Activated gamma-delta T cell treated with anti-CD3 and anti-CD28 coated beads, Interleukin-2, amount 50 U/mL, for 16 hours (primary cell): ENCODE results near the gene SNRPB.

ENCODE experiments used
- DNase-seq: peaks from one replicate; pipeline ENCODE4 v3.0.0-alpha.2; 2020; ENCODE audit warnings: low read depth

The SNRPB gene

DNA sequence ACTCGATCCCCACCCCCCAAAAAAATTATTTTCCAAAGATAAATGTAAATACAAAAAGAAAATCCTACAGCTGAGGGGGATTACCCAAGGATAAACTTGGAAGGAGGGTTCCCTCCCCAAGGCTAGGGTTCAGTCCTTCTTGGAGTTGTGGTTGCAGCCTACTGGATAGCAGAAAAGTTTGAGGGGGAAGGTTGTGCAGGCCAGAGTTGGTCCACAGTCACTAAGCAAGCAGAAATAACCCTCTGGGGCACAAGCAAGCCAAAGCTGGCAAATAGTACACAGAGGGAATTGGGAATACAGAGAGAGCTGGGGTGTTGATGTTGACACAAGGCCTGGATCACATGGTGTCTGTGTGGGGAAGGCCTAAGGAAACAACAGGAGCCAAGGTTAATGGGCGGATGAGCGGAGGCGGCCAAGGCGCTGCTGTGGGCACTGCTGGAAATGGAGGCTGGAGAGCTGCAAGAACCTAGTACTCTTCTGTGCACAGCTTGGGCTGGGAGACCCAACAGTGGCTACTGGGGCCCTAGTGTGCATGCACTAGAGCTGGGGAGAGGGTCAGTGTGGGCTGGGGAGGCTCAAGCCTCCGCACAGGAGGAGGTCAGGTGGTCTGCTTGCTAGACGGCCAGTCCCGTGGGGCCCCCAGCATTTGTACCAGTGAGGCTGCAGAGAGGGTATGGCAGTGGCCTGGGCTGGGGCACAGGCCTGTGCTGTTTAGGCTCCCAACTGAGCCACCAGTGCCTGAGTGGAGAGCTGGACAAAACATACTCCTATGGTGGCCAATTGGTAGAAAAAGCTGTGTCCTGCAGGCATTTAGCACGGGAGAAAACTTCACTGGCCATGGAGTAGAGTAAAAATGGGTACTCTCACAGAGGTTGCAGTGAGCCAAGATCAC, 5.5 kb upstream of the SNRPB start:
- DNase-seq: no peak

DNA sequence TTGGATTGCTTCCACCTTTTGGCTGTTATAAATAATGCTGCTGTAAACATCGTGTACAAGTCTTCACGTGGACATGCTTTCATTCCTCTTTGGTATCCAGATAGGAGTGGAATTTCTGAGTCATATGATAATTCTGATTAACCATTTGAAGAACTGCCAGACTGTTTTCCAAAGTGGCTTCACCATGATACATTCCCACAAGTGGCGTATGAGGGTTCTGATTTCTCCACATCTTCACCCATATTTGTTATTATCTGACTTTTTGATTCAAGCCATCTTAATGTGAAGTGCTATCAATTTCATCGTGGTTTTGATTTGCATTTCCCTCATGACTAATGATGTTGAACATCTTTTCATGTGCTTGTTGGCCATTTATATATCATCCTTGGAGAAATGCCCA, 2.9 kb upstream of the SNRPB start:
- no peak for DNase-seq

DNA sequence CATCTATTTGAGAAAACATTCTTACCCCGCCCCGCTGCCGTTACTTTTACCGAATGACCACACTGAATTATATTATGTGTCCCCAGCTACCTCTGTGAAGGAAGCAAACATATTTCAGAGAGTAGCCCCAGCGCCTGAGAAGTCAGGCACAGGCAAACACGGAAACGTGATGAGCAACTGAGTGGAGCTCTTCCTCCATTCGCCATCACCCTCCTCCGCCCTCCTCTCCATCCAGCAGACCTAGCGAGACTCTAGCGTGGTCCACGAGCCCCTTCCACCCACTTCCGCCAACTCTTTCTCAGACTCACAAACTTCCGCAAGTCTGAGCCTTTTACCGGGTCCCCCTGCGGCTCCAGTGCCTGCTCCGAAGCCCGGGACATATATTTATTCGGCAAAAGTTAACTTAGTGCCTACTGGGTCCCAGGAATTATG, 582 bp downstream of the SNRPB start:
- peak; percentile 45 for DNase-seq

DNA sequence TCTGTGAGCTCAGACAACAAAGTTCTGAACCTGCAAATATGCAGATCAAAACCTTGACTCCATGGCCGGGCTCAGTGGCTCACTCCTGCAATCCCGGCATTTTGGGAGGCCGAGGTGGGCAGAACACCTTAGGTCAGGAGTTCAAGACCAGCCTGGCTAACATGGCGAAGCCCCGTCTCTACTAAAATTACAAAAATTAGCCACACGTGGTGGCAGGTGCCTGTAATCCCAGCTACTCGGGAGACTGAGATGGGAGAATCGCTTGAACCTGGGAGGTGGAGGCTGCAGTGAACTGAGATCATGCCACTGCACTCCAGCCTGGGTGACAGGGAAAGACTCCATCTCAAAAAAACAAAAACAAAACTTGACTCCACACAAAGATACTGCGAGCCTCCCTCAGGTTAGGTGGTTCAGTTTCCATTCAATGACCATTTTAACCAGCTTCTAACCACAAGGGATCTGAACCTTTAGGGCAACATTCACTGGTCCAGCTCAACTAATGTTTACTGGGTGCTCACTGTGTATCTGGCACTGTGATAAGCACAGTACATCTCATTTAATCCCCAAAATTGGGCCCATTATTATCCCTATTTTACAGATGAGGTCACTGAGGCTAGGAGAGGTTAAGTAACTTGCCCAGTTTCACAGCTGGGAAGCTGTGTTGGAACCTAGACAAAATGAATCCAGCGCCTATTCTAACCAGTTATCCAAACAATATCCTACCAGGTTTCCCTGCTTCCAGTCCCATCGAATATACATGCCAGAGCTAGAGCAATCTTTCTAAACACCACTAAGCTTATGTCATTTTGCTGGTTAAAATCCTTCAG, 1.8 kb downstream of the SNRPB start:
- no peak for DNase-seq

DNA sequence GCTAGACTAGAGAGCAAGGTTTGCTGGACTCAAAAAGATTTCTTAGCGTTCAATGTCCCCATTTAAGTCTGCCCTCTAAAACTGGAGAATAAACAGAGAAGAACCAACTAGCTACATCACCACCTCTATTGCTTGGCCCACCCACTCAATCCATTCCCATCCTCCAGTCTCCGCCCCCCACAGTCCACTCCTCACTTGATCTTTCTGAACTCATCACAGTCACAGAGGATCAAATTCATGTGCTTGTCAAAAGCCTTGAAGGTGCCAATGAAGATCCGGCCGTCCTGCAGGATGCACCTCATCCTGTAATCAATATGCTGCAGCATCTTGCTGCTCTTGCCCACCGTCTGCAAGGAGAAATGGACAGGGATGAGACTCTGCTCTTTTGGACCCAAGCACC, 3.2 kb downstream of the SNRPB start:
- no peak for DNase-seq

DNA sequence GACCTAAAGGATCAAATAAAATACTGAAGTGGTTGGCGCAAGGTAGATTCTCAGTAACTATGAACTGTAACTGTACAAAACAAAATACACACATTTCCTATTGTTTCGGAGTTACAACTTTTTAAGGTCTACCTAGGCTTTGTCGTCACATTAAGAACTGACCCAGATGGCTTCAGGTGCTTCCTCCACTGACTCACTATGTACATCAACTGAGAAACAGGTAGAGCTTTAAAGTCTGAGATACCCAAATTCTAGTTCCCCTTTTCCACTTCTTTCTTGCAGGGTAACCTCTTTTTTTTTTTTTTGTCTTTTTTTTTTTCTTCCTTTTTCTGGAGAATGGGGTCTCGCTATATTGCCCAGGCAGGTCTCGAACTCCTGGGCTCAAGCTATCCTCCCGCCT, 5.5 kb downstream of the SNRPB start:
- no peak for DNase-seq

DNA sequence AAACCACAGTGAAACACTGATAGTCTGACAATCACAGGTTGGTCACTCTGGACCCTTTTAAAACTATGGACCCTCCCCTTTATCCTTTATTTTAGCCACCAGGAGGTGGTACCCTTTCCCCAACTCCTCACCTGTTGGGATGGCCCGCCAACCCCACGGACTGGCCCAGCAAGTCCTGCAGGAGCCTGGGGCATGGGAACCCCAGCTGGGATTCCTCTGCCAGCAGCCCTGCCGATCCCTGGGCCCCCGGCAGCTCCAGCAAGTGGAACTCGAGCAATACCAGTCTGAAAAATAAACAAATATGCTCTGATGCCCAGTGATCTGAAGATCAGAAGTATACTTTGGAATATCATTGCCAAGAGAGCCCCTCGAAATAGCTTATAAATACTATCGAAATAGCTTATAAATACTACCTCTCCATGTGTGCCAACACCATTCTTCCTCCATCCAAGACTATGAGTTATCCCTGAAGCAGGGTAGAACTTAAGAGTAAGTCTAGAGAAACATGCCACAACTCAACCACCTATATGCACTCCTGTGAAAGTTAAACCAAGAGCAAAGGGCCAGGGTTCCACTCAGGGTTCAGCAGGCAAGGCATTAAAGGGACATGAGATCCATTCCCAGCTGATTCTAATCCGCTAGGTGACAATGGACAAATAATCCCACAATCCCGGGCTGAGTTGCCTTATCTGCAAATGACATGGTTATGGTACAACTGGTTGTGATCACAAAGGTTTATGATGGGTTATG, 6.8 kb downstream of the SNRPB start:
- DNase-seq: no peak

DNA sequence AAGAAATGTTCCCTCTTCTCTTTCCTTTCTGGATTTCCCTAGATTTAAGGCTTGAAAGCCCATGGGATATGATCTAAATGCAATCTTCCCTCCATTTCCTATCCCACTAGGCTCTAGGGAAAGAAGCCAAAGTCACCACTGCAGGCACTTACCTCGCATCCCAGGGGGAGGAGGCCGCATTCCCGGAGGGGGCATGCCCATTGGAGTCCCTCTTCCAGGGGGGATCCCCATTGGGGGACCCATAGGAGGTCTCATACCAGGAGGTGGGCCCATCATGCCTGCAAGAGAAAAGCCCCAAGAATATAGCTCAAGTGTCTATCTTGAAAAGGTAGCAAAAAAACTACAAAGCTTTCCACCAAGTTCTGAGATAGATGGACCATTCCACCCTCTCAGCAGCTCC, 8.1 kb downstream of the SNRPB start:
- DNase-seq: no peak

DNA sequence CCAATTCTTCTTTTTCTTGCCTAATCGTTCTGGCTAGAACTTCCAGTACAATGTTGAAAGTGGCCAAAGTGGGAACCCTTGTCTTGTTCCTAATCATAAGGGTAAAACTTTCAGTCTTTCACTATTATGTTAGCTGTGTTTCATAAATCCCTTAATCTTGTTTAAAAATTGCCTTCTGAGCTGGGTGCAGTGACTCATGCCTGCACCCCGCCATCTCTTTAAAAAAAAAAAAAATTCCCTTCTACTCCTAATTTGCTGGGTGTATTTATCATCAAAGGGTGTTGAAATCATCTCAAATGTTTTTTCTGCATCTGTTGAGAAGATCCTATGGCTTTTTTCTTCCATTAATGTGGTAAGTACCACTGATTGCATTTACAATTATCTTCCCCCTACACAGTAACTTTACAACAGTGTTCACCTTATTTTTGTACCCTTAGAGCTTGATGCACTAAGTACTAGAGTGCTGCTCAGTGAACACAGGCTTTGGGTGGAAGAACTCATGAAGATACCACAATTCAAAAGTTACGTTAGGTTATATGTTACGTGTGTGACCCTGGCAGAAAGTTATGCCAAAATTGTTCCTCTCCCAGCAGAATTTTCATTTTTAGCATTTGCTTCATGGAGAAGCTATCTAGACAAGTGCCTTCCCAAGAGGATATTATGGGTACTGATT, 9.7 kb downstream of the SNRPB start:
- no peak for DNase-seq

DNA sequence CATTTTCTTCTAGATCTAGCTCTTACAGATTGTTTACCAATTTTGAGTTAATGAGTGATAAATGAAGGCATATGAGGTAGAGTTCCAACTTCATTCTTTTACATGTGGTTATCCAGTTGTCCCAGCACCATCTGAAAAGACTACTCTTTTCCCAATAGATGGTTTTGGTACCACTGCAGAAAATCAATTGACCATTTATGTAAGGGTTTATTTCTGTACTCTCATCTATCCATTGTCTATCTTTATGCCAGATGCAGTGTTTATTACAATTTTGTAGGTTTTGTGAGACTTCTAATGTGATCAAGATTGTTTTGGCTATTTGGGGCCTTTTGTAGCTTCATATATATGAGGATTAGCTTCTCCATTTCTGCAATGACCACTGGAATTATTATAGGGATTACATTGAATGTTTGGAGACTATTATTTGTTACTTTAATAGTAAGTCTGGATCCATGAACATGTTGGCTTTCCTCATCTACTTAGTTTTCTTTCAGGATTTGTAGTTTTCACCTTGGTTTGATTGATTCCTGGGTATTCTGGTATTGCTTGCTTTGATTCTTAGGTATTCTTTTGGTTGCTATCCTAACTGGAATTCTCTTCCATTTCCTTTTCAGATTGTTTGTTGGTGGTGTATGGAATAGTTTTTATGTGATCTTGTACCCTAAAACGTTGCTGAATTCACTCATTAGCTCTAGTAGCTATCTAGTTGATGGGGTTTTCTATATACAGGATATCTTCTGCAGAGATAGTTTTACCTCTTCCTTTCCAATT, 10.4 kb downstream of the SNRPB start:
- no peak for DNase-seq

DNA sequence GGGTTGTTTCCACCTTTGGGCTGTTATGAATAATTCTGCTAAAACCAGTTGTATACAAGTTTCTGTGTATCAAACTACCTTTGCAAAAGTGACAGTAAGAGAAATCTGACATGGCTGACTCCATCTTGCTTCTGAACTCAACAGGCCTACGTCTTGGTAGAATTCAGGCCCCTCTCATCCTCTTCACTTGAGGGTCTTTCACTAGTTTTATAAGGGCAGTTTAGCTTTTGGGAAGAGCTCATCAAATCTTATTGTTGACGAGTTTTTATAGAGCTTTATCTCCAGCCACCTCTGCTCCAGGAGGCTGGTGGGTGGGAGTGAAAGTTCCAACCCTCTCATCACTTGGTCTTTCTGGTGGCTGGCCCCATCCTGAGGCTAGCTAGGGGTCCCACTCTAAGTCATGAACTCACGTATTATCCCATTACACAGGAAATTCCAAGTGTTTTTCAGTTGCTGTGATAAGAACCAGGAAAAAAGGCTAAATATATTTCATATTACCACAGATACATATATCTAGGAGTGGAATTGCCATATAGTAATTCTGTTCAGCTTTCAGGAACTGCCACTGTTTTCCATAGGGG, 11.6 kb downstream of the SNRPB start:
- DNase-seq: no peak

DNA sequence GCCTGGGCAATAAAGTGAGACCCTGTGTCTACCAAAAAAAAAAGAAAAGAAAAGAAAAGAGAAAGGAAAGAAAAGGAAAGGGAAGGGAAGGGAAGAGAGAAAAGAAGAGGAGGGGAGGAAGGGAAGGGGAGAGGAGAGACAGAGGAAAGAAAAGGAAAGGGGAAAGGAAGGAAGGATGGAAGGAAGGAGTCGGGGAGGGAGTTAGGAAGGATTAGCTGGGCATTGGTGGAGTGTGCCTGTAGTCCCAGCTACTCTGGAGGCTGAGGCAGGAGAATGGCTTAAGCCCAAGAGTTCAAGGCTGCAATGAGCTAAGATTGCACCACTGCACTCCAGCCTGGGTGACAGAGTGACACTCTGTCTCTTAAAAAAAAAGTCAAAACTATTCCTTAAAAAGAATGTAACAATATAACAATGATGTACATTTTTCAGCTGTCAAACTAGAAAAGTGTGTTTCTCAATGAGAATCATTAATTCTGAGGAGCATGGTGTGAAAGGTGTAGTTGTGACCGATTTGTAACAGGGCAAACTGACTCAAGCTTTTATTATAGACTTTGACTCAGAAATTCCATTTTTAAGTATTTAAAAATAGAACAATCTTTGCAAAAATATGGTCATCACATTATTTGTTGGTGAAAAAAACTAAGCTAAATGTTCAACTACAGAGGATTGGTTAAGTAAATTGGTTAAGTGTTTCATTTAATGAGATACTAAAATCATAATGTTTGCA, 14.7 kb downstream of the SNRPB start:
- DNase-seq: no peak

DNA sequence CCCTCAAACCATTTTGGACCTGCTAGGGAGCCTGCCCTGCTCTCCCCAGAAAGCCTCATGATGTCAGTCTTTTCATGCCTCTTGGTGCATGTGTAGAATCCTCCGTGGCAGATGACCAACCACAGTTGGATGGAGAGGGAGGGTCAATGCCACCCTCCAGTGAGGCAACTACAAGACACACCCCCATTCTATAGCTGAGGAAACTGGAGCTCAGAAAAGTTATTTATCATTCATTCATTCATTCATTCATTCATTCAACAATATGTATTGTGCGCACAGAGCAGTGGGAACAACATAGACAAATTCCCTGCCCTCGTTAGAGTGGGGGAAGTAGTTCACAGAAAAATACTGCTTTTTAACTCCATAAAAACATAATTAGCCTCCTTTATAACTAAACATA, 16.8 kb downstream of the SNRPB start:
- DNase-seq: no peak

DNA sequence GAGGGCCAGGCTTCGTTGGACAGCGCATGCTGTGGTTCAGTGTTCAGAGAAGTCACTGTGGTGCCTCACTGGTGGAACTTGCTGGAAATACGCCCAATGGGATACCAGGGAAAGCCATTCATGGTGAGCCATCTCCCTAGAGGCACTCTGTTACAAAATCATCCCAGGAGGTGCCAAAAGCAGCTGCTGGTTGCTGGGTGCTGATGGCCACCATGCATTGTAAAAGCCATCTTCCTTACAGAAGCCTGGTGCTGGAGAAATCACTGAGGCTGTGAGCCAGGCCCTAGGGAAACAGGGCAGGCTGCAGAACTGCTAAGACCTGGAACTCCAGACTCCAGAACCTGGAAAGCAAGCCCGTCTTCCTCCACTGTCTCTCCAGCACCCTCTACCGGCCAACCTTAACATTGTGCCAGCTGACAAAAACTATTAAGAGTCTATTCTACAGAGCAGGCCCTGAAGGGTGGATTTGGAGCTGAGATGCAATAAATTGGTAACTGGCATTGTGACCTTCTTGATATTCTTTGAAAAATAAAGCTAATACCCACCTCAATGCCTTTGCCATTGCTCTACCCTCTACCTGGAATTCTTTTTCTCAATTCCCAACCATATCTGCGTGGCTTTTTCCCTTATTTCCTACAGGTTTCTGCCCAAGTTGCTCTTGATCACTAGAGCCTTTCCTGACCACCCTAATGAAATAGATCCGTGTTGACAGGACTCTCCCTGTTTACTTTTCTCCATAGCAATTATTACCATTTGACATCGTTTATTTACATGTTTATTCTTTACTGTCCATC, 18.5 kb downstream of the SNRPB start:
- peak; percentile 47 for DNase-seq

DNA sequence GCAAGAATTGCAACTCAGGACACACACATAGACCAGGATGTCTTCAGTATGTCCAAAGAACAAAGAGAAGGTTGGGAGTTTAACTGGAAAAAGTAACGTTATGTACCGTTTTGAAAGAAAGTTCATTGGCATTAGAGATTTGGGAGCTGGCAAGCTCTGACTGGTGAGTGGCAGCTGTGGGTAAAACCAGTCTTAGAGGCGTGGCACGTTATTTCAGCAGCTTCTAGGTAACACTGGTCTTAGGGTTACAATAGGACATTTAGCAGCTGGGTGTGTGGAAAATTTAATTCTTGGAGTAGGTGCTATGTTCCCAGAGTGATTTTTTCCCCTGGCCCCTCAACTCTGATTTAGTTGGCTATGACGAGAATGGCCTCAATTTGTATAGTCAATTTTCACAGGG, 19.2 kb downstream of the SNRPB start:
- no peak for DNase-seq

DNA sequence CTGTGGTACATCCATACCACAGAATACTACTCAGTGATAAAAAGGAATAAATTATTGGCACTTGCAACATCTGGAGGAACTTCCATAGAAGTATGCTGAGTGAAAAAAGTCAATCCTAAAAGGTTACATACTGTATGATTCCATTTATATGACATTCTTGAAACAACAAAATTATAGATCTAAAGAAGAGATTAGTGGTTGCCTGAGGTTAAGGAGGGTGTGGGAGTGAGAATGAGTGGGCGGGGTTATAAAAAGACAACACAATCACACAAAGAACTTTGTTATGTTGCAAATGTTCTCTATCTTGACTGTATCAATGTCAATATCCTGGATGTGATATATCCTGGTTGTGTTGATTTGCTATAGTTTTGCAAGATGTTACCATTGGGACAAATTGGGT, 21.2 kb downstream of the SNRPB start:
- no peak for DNase-seq

DNA sequence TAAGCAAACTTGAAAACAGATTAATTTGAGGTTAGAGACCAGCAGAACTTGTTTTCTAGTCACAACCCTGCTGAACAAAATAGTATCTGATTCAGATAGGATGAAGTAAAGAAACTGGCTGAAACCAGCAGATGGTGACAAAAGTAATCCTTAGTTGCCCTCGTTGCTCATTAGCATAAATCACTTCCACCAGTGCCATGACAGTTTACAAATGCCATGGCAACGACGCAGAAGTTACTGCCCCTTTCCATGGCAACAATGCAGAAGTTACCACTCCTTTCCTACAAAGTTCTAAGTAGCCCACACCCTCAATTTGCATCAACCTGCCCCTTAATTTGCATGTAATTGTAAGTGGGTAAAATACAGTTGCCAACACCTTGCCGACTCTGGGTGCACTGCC, 23.7 kb downstream of the SNRPB start:
- no peak for DNase-seq

DNA sequence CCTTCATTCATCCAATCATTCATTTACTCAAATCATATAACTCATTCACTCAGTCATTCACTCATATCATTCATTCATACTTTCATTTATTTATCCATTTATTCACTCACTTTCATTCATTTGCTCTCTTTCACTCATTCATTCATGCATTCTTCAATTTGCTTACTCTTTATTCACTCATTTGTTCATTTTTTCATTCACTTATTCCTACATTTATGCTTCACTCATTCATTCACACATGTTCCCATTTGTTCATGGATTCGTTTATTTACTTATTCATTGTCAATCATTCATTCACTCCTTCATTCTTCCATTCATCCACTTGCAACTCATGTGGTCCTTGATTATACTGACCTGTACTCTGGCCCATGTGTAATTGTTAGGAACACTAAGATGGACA, 39.4 kb downstream of the SNRPB start:
- no peak for DNase-seq

DNA sequence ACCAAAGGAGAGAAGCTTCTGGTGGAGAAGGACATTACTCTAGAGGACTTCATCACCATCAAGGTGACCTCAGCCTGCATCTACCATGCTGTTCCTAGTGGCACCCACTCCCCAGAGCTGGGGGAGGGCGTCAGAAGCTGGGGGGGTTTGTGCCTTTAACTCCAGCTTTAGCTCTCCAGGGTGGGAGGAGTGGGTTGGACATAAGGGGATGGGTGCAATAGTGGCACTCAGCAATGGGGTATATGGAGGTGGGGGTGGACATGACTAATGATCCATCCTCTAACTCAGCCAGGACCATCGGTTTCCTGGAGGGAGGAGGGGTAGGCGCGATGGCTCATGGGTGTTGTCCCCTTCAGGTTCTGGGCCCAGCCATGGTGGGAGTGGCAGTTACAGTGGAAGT, 40.1 kb downstream of the SNRPB start:
- no peak for DNase-seq
